NCI-H748 (cell line): ENCODE data around the gene SLC35D2.
"Not testable (repeated sequence)": the region's sequence is repeated elsewhere in the genome, so short reads cannot be mapped to it uniquely, and the experiment has no call there.

Experiments
- DNase-seq: peaks from one replicate; lab custom pipeline; 2025; ENCODE audit not compliant: unreplicated experiment; lab: John Stamatoyannopoulos, UW

Gene SLC35D2

GRCh38 chr9:96400132-96400910 is 16.8 kb upstream of the SLC35D2 start:
- DNase-seq = no peak

- no peak for DNase-seq
These were observed 15.8 kb upstream of the SLC35D2 start for GRCh38 chr9:96399325-96399633.

GRCh38 chr9:96398582-96399324 is 15.2 kb upstream of the SLC35D2 start:
- no peak for DNase-seq

- DNase-seq = no peak
These were observed 12.5 kb upstream of the SLC35D2 start for GRCh38 chr9:96395964-96396363.

- DNase-seq = no peak
These were observed 11.5 kb upstream of the SLC35D2 start for GRCh38 chr9:96394832-96395496.

GRCh38 chr9:96392263-96392662 is 8.8 kb upstream of the SLC35D2 start:
- DNase-seq = no peak

- DNase-seq = no peak
These were observed 7.7 kb upstream of the SLC35D2 start for GRCh38 chr9:96391021-96391765.

GRCh38 chr9:96388144-96388543 is 4.6 kb upstream of the SLC35D2 start:
- DNase-seq = no peak

GRCh38 chr9:96386157-96386556 is 2.6 kb upstream of the SLC35D2 start:
- DNase-seq = no peak

- DNase-seq = no peak
These were observed 709 bp downstream of the SLC35D2 start for GRCh38 chr9:96382839-96383164.

GRCh38 chr9:96382175-96382574 is 1.3 kb downstream of the SLC35D2 start:
- no peak for DNase-seq

- no peak for DNase-seq
These were observed 1.8 kb downstream of the SLC35D2 start for GRCh38 chr9:96381696-96382095.

- no peak for DNase-seq
These were observed 2.4 kb downstream of the SLC35D2 start for GRCh38 chr9:96381125-96381524.

GRCh38 chr9:96379461-96379860 is 4.0 kb downstream of the SLC35D2 start:
- no peak for DNase-seq

- DNase-seq = no peak
These were observed 5.3 kb downstream of the SLC35D2 start for GRCh38 chr9:96378187-96378586.

GRCh38 chr9:96376891-96377874 is 6.3 kb downstream of the SLC35D2 start:
- no peak for DNase-seq

GRCh38 chr9:96375507-96375906 is 8.0 kb downstream of the SLC35D2 start:
- DNase-seq = not testable (repeated sequence)

GRCh38 chr9:96367943-96368342 is 15.6 kb downstream of the SLC35D2 start:
- DNase-seq = no peak

GRCh38 chr9:96363175-96363967 is 20.1 kb downstream of the SLC35D2 start:
- no peak for DNase-seq

GRCh38 chr9:96362119-96362518 is 21.4 kb downstream of the SLC35D2 start:
- DNase-seq = not testable (repeated sequence)
